H9 (cell line): ENCODE results near the gene ADIG. TPM values are rescaled to one million over a fixed set of nuclear protein-coding genes. Genes with fewer than 3 reads are reported as not detected.

ENCODE experiments used
- DNase-seq: peaks from one replicate; pipeline ENCODE4 v3.0.0-alpha.2; 2017
- H2AFZ ChIP-seq: one replicate; pipeline ENCODE4 v1.6.1; 2013; ENCODE audit warnings: mild to moderate bottlenecking, low read length, control low read depth, moderate library complexity
- H2AK5ac ChIP-seq: 2 replicates; pipeline ENCODE4 v1.6.1; 2013; ENCODE audit warnings: low read length, control low read depth, mixed read lengths; ENCODE audit not compliant: insufficient read length
- H2BK120ac ChIP-seq: one replicate; pipeline ENCODE4 v1.6.1; 2013; ENCODE audit warnings: low read depth, mild to moderate bottlenecking, low read length, control low read depth, inconsistent platforms; ENCODE audit not compliant: poor library complexity, severe bottlenecking
- H2BK12ac ChIP-seq: 2 replicates; pipeline ENCODE4 v1.6.1; 2013; ENCODE audit warnings: low read length, control low read depth, mixed read lengths, low read depth; ENCODE audit not compliant: insufficient read length
- H2BK15ac ChIP-seq: 2 replicates; pipeline ENCODE4 v1.6.1; 2013; ENCODE audit warnings: low read depth, low read length, control low read depth
- H2BK20ac ChIP-seq: one replicate; pipeline ENCODE4 v1.6.1; 2013; ENCODE audit warnings: low read depth, mild to moderate bottlenecking, low read length, control low read depth, inconsistent platforms; ENCODE audit not compliant: poor library complexity, severe bottlenecking
- H2BK5ac ChIP-seq: 2 replicates; pipeline ENCODE4 v1.6.1; 2013; ENCODE audit warnings: low read length, control low read depth, mixed read lengths; ENCODE audit not compliant: insufficient read length
- H3K14ac ChIP-seq: 2 replicates; pipeline ENCODE4 v1.6.1; 2013; ENCODE audit warnings: low read length, control low read depth; ENCODE audit not compliant: insufficient read depth
- H3K18ac ChIP-seq: 2 replicates; pipeline ENCODE4 v1.6.1; 2013; ENCODE audit warnings: low read depth, mild to moderate bottlenecking, mixed read lengths, low read length, control low read depth; ENCODE audit not compliant: insufficient read length
- H3K23ac ChIP-seq: 2 replicates; pipeline ENCODE4 v1.6.1; 2013; ENCODE audit warnings: low read length, control low read depth, mixed read lengths, low read depth; ENCODE audit not compliant: insufficient read length
- H3K23me2 ChIP-seq: 2 replicates; pipeline ENCODE4 v1.6.1; 2013; ENCODE audit warnings: low read depth, mild to moderate bottlenecking, mixed read lengths, low read length, control low read depth; ENCODE audit not compliant: insufficient read length, poor library complexity, severe bottlenecking
- H3K27ac ChIP-seq: 2 replicates; pipeline ENCODE4 v1.5.1; 2013; ENCODE audit warnings: low read length, control low read depth, mixed read lengths, low read depth; ENCODE audit not compliant: insufficient read length
- H3K27me3 ChIP-seq: 2 replicates; pipeline ENCODE4 v1.6.1; 2013; ENCODE audit warnings: low read length, control low read depth, inconsistent platforms; ENCODE audit not compliant: insufficient read depth
- H3K4ac ChIP-seq: 2 replicates; pipeline ENCODE4 v1.6.1; 2013; ENCODE audit warnings: low read depth, mild to moderate bottlenecking, control low read depth, inconsistent platforms, low read length, moderate library complexity
- H3K4me1 ChIP-seq: 2 replicates; pipeline ENCODE4 v1.6.1; 2013; ENCODE audit warnings: low read length, control low read depth, inconsistent platforms; ENCODE audit not compliant: insufficient read depth
- H3K4me2 ChIP-seq: 2 replicates; pipeline ENCODE4 v1.6.1; 2013; ENCODE audit warnings: low read length, control low read depth, mixed read lengths; ENCODE audit not compliant: insufficient read length, insufficient read depth
- H3K56ac ChIP-seq: 2 replicates; pipeline ENCODE4 v1.6.1; 2013; ENCODE audit warnings: low read depth, mild to moderate bottlenecking, mixed read lengths, low read length, control low read depth; ENCODE audit not compliant: insufficient read length
- H3K79me1 ChIP-seq: 2 replicates; pipeline ENCODE4 v1.6.1; 2013; ENCODE audit warnings: low read depth, mild to moderate bottlenecking, moderate library complexity, low read length, control low read depth, inconsistent platforms; ENCODE audit not compliant: insufficient read depth, poor library complexity, severe bottlenecking
- H3K79me2 ChIP-seq: 2 replicates; pipeline ENCODE4 v1.6.1; 2013; ENCODE audit warnings: low read length, control low read depth, inconsistent platforms; ENCODE audit not compliant: insufficient read depth
- H3K9ac ChIP-seq: 2 replicates; pipeline ENCODE4 v1.6.1; 2013; ENCODE audit warnings: low read length, control low read depth, mixed read lengths; ENCODE audit not compliant: insufficient read length; ENCODE audit errors: extremely low read depth
- H3K9me3 ChIP-seq: one replicate; pipeline ENCODE4 v1.6.1; 2013; ENCODE audit warnings: low read depth, low read length, inconsistent platforms; ENCODE audit not compliant: control insufficient read depth
- H3T11ph ChIP-seq: one replicate; pipeline ENCODE4 v1.6.1; 2013; ENCODE audit warnings: mild to moderate bottlenecking, low read length, control low read depth, inconsistent platforms
- H4K20me1 ChIP-seq: one replicate; pipeline ENCODE4 v1.6.1; 2013; ENCODE audit not compliant: control insufficient read depth, insufficient read length, insufficient read depth
- H4K5ac ChIP-seq: 2 replicates; pipeline ENCODE4 v1.6.1; 2013; ENCODE audit warnings: low read depth, mild to moderate bottlenecking, mixed read lengths, low read length, control low read depth; ENCODE audit not compliant: insufficient read length
- H4K8ac ChIP-seq: replicated peaks from 2 replicates; pipeline ENCODE4 v1.6.1; 2013; ENCODE audit warnings: low read length, control low read depth, mixed read lengths, low read depth; ENCODE audit not compliant: insufficient read length
- H4K91ac ChIP-seq: 2 replicates; pipeline ENCODE4 v1.6.1; 2013; ENCODE audit warnings: low read depth, mild to moderate bottlenecking, moderate library complexity, mixed read lengths, low read length, control low read depth; ENCODE audit not compliant: insufficient read length
- H3K27ac Mint-ChIP-seq, 3 experiments: 2 replicates in 2 of 3; 3 replicates in 1 of 3; pipeline ENCODE4 v1.8.0; 2020 to 2021; ENCODE audit warnings: mixed read lengths in 3 of 3, mild to moderate bottlenecking in 1 of 3, moderate library complexity in 1 of 3
- H3K27me3 Mint-ChIP-seq: 2 replicates; pipeline ENCODE4 v1.8.0; 2021; ENCODE audit warnings: low read depth, mild to moderate bottlenecking, moderate library complexity, mixed read lengths
- H3K36me3 Mint-ChIP-seq, 3 experiments: 2 replicates in 2 of 3; 3 replicates in 1 of 3; pipeline ENCODE4 v1.8.0; 2020 to 2021; ENCODE audit warnings: low read depth in 3 of 3, mixed read lengths in 3 of 3; ENCODE audit not compliant: insufficient read depth in 1 of 3
- H3K4me1 Mint-ChIP-seq, 2 experiments: 2 replicates each; pipeline ENCODE4 v1.8.0; 2020; ENCODE audit warnings: mixed read lengths in 2 of 2
- H3K4me3 Mint-ChIP-seq, 2 experiments: 2 replicates in 1 of 2; 3 replicates in 1 of 2; pipeline ENCODE4 v1.8.0; 2020 to 2021; ENCODE audit warnings: mild to moderate bottlenecking in 2 of 2, mixed read lengths in 2 of 2, moderate library complexity in 1 of 2
- H3K9me3 Mint-ChIP-seq, 2 experiments: 2 replicates in 1 of 2; 3 replicates in 1 of 2; pipeline ENCODE4 v1.8.0; 2020; ENCODE audit warnings: mild to moderate bottlenecking in 2 of 2, mixed read lengths in 2 of 2, moderate library complexity in 1 of 2
- CTCF ChIP-seq: fragments of 200-600 bp; sonication (generic); conservative IDR thresholded peaks from 3 replicates; pipeline ENCODE4 v1.8.0; 2021; ENCODE audit warnings: antibody characterized with exemption, mild to moderate bottlenecking
- WGBS: extraction: QIAGEN DNeasy Blood & Tissue Kit; methylation state at CpG from one replicate; pipeline ENCODE4 v1.1.7; 2013; ENCODE audit warnings: missing lambda C conversion rate, low lambda C conversion rate, mixed read lengths; ENCODE audit not compliant: insufficient read length; ENCODE audit errors: extremely low coverage; 5-methylcytosine and 5-hydroxymethylcytosine counted together
- total RNA-seq: library from RNA; stranded (reverse); gene quantifications from 2 replicates; pipeline ENCODE4 v1.2.1, GENCODE V29; 2021

The ADIG gene
- total RNA-seq, 1 experiment from 2014 or later = not detected

GRCh38 chr20:38635721-38636288 lies 54.8 kb downstream of the ADIG start:
- Histone ChIP-seq H3K27ac (no peak overlapping the region), H3K56ac (no peak overlapping the region), H3K23ac (no peak overlapping the region), H3T11ph (no peak overlapping the region), H3K79me1 (no peaks in the 10 kb centered on the region), H2BK120ac (no peak overlapping the region), H4K20me1 (no peaks in the 10 kb centered on the region), H2BK20ac (no peak overlapping the region), H3K79me2 (no peaks in the 10 kb centered on the region), H3K9me3 (no peaks in the 10 kb centered on the region), H2BK12ac (no peak overlapping the region), H3K23me2 (no peaks in the 10 kb centered on the region), H2AFZ (no peak overlapping the region), H4K8ac (no peak overlapping the region), H3K27me3 (no peaks in the 10 kb centered on the region), H3K4me1 (no peaks in the 10 kb centered on the region), H4K91ac (no peak overlapping the region), H3K4ac (no peak overlapping the region), H2BK5ac (no peak overlapping the region), H3K18ac (no peak overlapping the region), H2BK15ac (no peak overlapping the region), H3K14ac (no peak overlapping the region), H3K9ac (no peak overlapping the region), H2AK5ac (no peak overlapping the region), H3K4me2 (no peak overlapping the region), H4K5ac (no peak overlapping the region)
- Mint-ChIP-seq H3K9me3 (no peaks in the 10 kb centered on the region), H3K4me3 (no peak overlapping the region), H3K27me3 (peaks cover 11% of the 10 kb centered on the region), H3K4me1 (peaks cover 9 to 14% of the 10 kb centered on the region in 2 experiments), H3K27ac (no peak overlapping the region), H3K36me3 (no peaks in the 10 kb centered on the region)
- no peak for TF ChIP-seq CTCF
- no CpG with 5 or more reads among the region's 3 CpGs for WGBS
- no peak for DNase-seq

Other genes with a start within 250 kb of the ADIG start
- 0.35 and 0.52 TPM in 2 replicates for gene LBP, start 234.7 kb upstream of the ADIG start, total RNA-seq
- 70.1 and 74.8 TPM in 2 replicates for gene SNHG17, start 145.9 kb upstream of the ADIG start, total RNA-seq
- gene RALGAPB, start 108.4 kb upstream of the ADIG start, total RNA-seq = 28.5 TPM in 2 replicates
- 0.17 and 0.26 TPM in 2 replicates for gene ARHGAP40, start 20.6 kb downstream of the ADIG start, total RNA-seq
- gene SLC32A1, start 143.3 kb downstream of the ADIG start, total RNA-seq = 0.24 and 0.33 TPM in 2 replicates
- gene ACTR5, start 167.3 kb downstream of the ADIG start, total RNA-seq = 14.0 and 14.1 TPM in 2 replicates
- 8.2 TPM in 2 replicates for gene PPP1R16B, start 224.5 kb downstream of the ADIG start, total RNA-seq